Immature natural killer cell (primary cell): ENCODE data around the gene PDE11A. TPM values are rescaled to one million over a fixed set of nuclear protein-coding genes. Genes with fewer than 3 reads are reported as not detected.

Experiments used
- DNase-seq, 3 donors: peaks; one replicate each; pipeline ENCODE4 v3.0.0; 2022; ENCODE audit warnings: mixed read lengths in 1 of 3
- H3K27ac Mint-ChIP-seq, 6 donors: one replicate each; pipeline ENCODE4 v1.8.0; 2020; ENCODE audit warnings: mixed read lengths in 6 of 6, mild to moderate bottlenecking in 5 of 6, inconsistent platforms in 4 of 6, moderate library complexity in 3 of 6
- H3K27me3 Mint-ChIP-seq, 3 donors: one replicate each; pipeline ENCODE4 v1.8.0; 2020 to 2021; ENCODE audit warnings: low read depth in 3 of 3, mild to moderate bottlenecking in 3 of 3, mixed read lengths in 3 of 3, moderate library complexity in 3 of 3, inconsistent platforms in 1 of 3
- H3K36me3 Mint-ChIP-seq, 3 donors: one replicate each; pipeline ENCODE4 v1.8.0; 2020; ENCODE audit warnings: mixed read lengths in 3 of 3, inconsistent platforms in 2 of 3, mild to moderate bottlenecking in 2 of 3
- H3K4me1 Mint-ChIP-seq, 2 donors: one replicate each; pipeline ENCODE4 v1.8.0; 2020; ENCODE audit warnings: inconsistent platforms in 2 of 2, mild to moderate bottlenecking in 2 of 2, mixed read lengths in 2 of 2, moderate library complexity in 1 of 2
- H3K4me3 Mint-ChIP-seq, 5 donors: one replicate each; pipeline ENCODE4 v1.8.0; 2020; ENCODE audit warnings: mild to moderate bottlenecking in 5 of 5, mixed read lengths in 5 of 5, inconsistent platforms in 3 of 5, moderate library complexity in 3 of 5
- H3K9me3 Mint-ChIP-seq, 6 donors: one replicate each; pipeline ENCODE4 v1.8.0; 2020; ENCODE audit warnings: mild to moderate bottlenecking in 6 of 6, mixed read lengths in 6 of 6, inconsistent platforms in 4 of 6, moderate library complexity in 3 of 6
- polyA plus RNA-seq, 3 donors: library from polyadenylated mRNA; unstranded; fragments of 300-500 nt; fragmentation: Illumina TruSeq; gene quantifications; one replicate each; pipeline ENCODE4 v1.2.3, GENCODE V29; 2021

Gene PDE11A
- polyA plus RNA-seq, 3 donors from 2014 or later: not detected

DNA sequence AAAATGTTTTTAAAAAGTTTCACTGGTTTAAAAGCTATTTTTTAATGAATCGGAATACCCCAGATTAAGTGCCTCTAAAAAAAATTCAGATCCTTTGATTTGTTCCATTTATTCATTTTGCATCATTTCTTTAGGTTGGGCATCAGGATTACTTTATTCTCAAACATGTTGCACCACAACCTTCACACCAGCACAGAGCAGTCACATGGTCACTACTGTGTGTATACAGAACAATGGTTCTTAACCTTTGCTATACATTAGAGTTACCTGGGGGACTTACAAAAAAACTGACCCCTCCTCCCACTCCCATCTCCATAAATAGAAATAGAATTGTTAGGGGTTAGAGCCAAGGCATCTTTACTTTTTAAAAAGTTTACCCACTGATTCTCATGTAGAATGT is 461.8 kb downstream of the PDE11A start:
- Mint-ChIP-seq H3K4me3 (no peak overlapping the region), H3K4me1 (no peaks in the 10 kb centered on the region), H3K36me3 (no peaks in the 10 kb centered on the region), H3K27me3 (peaks cover 4 to 7% (median 6%) of the 10 kb centered on the region in 3 donors), H3K9me3 (no peaks in the 10 kb centered on the region), H3K27ac (no peak overlapping the region)
- DNase-seq: no peak

DNA sequence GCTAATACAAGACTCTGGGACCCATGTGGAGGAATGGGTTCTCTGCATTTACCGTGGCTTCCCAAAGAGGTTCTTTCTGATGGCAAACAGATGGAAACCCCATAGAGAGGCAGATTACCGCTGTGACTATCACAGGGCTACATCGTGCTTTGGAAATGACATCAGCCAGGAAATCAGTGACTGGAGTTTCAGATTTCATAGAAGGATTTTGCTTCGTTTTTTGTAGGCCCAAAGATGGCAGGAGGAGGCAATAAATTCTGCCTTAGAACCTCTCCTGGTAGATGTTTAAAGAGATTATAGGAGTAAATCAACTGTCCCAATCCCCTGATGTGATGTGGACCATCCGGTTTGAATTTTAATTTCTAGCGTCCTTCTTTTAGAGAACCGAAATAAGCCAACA is 465.9 kb downstream of the PDE11A start:
- Mint-ChIP-seq H3K27ac (no peak overlapping the region), H3K9me3 (no peaks in the 10 kb centered on the region), H3K36me3 (no peaks in the 10 kb centered on the region), H3K27me3 (peaks cover 0 to 6% (median 6%) of the 10 kb centered on the region in 3 donors), H3K4me1 (no peaks in the 10 kb centered on the region), H3K4me3 (no peak overlapping the region)
- DNase-seq: no peak

DNA sequence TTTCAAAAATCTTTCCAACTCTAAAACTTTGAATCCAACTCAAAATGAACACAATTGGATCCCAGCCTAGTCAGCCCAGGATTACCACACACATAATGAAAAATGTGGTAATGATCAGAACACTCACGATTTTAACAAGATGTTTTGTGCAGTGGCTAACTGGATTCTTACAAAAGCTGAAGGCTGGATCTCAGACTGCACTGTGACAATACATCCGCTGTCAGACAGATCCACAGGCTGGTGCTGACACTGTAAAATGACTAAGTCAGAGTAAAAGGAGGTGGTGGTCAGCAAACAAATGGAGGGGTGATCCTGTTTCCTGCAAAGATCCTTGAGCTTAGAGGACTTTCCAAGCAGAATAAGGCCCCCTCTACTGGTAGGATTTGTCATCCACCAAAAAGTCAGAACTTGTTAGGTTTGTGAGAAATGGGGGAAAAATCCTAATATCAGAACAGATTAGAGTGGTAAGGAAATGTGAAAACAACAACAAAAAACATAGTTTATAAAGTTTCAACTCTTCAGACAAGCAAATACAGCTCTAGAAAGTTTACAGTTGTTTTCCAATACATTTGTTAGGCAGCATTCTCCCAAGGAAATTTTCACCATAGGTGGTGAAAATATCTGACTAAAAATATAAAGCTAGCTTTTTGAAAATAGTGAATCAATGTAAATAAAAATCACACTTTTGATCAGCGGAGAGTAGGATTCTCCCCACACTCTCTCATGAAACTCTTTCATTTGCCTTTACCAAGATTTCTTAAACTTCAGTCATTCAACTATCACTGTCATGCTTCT is 468.1 kb downstream of the PDE11A start:
- Mint-ChIP-seq H3K4me3 (no peak overlapping the region), H3K9me3 (no peaks in the 10 kb centered on the region), H3K27me3 (peaks cover 0 to 6% (median 6%) of the 10 kb centered on the region in 3 donors), H3K27ac (no peak overlapping the region), H3K36me3 (no peaks in the 10 kb centered on the region), H3K4me1 (no peaks in the 10 kb centered on the region)
- DNase-seq: peak in 1 of 3 donors; percentile 3

DNA sequence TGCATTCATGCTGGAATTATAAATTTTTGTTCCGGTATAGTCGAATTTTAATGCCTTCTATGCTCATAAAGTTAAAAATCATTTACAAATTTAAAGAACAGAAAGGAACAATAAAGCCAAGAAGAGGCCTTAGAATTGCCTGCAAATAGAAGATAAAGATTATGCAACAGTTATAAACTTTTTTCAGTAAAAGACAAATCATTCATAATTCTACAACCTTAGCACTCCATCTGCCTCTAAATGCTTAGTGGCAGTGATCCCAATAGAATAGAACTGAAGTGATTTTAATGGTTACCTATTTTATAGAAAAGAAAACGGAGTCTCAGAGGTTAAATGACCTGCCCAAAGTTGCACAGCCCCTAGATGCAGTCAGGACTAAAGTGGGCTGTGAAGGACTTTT is 468.8 kb downstream of the PDE11A start:
- no peaks in the 10 kb centered on the region for H3K4me1 Mint-ChIP-seq
- H3K4me3 Mint-ChIP-seq: no peak overlapping the region
- H3K36me3 Mint-ChIP-seq: no peaks in the 10 kb centered on the region
- DNase-seq: no peak
- H3K27me3 Mint-ChIP-seq: peaks cover 0 to 9% (median 3%) of the 10 kb centered on the region in 3 donors
- no peaks in the 10 kb centered on the region for H3K9me3 Mint-ChIP-seq
- no peak overlapping the region for H3K27ac Mint-ChIP-seq

DNA sequence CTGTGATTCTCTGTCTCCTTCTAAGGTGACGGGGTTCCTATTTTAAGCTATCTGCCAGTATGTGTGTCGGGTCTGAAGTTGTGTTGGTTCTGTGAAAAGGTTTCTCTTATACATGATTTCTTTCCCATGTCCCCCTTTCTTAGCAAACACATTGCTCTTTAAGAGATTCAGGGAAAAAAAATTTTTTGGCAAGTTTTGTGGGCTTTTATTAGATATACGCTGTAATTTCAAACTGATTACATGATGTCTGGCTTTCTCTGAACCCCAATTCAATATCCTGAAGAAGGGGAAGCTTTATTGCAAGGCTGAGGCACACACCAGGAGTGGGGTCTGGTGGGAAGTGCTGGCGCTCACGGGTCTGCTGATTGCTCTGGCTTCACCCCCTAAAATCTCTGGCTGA is 469.4 kb downstream of the PDE11A start:
- Mint-ChIP-seq H3K4me1 (no peaks in the 10 kb centered on the region), H3K27me3 (peaks cover 0 to 14% (median 3%) of the 10 kb centered on the region in 3 donors), H3K36me3 (no peaks in the 10 kb centered on the region), H3K9me3 (no peaks in the 10 kb centered on the region), H3K27ac (no peak overlapping the region), H3K4me3 (no peak overlapping the region)
- no peak for DNase-seq

DNA sequence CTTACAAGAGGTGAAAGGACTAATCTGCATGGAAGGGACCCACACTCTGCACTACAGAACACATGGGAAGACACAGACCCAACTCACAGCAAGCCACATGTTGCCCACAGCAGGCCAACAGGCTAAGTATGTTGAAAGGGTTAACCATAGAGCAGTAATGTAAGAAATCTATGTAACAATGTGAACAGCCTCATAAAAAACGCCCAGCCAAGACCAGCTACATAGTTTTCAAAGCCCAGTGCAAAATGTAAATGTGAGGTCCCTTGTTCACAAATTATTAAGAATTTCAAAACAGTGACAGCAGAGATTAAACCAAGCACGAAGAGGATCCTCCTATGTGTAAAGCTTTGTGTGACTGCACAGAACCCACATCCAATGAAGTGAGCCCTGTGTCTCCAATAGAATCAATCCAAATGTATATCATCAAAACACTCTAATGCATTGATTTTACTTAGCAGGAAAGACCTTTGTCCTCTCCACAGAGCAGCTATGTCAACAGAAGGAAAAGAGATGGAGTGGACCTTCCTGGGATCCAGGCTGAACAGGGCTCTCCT is 469.9 kb downstream of the PDE11A start:
- Mint-ChIP-seq H3K27me3 (peaks cover 0 to 15% (median 3%) of the 10 kb centered on the region in 3 donors), H3K4me3 (no peak overlapping the region), H3K9me3 (no peaks in the 10 kb centered on the region), H3K36me3 (no peaks in the 10 kb centered on the region), H3K4me1 (no peaks in the 10 kb centered on the region), H3K27ac (no peak overlapping the region)
- DNase-seq: no peak

DNA sequence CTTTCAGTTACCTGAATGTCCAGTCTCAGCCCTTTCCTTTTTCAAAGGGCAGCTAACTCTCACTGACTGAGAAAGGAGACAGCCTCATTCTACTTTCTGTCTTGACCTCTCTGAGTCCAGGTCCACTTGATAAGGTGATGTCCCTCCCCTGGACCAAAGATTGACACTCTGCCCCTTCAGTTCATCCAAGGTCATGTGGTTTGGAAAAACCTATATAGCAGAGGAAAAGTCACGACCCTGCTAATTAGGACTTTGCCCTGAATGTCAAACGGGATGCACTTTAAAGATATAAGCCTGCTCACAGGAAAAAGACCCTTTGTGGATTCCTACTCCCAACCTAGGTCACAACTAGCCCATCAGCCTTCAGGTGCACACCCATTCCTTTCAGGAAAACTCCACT is 471.7 kb downstream of the PDE11A start:
- no peaks in the 10 kb centered on the region for H3K9me3 Mint-ChIP-seq
- no peak overlapping the region for H3K27ac Mint-ChIP-seq
- no peaks in the 10 kb centered on the region for H3K36me3 Mint-ChIP-seq
- DNase-seq: no peak
- H3K4me3 Mint-ChIP-seq: no peak overlapping the region
- H3K4me1 Mint-ChIP-seq: no peaks in the 10 kb centered on the region
- peaks cover 0 to 9% (median 3%) of the 10 kb centered on the region in 3 donors for H3K27me3 Mint-ChIP-seq

DNA sequence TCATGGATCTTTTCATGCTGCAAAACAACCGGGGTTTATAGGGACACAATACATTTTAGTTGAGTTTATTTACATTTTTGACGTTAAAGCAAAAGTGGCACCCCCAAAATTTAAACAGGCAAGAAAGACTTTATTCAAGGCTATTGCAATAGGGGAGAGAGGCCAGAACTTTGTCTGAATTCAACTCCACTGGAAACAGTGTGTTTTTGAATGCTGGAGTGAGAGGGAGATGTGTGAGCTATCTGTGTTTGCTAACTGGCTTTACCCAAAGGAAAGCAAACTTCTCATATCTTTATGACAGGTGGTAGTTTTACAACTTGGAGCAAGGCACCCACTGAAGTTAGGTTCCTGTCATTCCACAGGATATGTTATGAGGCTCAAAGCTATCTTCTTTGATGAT is 472.6 kb downstream of the PDE11A start:
- peaks cover 0 to 9% (median 3%) of the 10 kb centered on the region in 3 donors for H3K27me3 Mint-ChIP-seq
- no peaks in the 10 kb centered on the region for H3K9me3 Mint-ChIP-seq
- no peak overlapping the region for H3K4me3 Mint-ChIP-seq
- no peaks in the 10 kb centered on the region for H3K4me1 Mint-ChIP-seq
- no peaks in the 10 kb centered on the region for H3K36me3 Mint-ChIP-seq
- no peak overlapping the region for H3K27ac Mint-ChIP-seq
- DNase-seq: no peak

DNA sequence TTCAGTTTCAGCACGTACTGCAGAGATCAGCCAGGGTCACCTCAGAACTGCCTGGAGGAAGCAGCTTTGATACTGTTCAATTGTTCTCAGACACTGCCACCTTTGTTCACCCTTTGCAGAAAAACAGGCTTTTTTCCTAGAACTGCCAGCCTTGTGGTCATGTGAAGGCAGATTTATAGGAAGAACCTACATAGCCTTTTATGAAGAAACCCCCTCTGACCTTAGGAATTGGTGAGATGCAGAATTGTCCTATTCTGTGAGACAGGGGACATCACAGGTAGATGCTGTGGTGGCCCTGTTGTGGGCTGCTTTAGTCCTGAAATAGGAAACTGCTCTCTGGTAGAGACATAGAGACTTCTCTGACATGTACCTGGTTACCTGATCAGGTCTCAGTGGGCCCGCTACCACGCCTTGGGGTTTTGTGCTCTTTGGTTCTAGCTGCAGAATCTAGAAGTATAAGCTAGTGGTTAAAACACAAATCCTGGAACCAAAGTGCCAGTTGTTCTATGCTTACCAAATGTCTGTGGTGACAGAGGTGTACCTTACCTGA is 473.4 kb downstream of the PDE11A start:
- H3K9me3 Mint-ChIP-seq: no peaks in the 10 kb centered on the region
- H3K36me3 Mint-ChIP-seq: no peaks in the 10 kb centered on the region
- H3K27ac Mint-ChIP-seq: no peak overlapping the region
- no peak overlapping the region for H3K4me3 Mint-ChIP-seq
- no peaks in the 10 kb centered on the region for H3K4me1 Mint-ChIP-seq
- no peak for DNase-seq
- H3K27me3 Mint-ChIP-seq: peaks cover 0 to 11% (median 3%) of the 10 kb centered on the region in 3 donors

DNA sequence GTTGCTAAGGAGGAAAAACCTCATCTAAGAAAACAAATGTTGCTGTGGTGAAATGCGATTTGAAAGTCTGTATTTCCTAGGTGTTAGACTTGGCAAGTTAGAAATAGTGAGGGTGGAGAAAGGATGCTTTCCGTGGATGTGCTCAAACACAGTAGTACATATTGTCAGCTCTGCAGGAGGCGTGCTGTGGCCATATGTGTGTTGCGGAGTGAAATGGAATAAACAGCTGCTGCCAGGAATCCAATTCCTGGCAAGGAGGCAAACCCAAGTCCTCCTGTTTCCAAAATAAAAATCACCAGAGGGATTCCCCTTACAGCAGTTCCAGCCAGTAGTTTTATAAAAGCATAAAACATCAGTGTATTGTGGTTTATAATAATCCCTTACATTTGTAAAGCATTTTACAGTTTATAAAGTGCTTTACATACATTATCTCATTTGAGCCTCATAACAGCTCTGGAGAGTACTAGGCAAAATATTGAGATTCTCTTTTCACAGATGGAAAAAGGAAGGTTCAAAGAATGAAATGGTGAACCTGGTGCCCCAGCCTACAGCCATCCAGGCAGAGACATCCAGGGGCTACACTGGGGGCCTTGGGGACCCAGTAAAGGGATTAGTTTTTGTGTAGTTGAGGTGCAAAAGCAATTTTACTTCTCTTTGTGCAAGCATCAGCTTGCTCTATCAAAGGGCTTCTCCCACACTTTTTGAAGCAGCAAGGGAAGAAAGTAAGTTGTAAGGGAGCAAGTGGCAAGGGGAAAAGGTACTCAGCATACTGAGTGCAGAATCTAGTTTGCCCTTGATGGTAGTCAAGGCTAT is 474.0 kb downstream of the PDE11A start:
- no peak for DNase-seq
- H3K9me3 Mint-ChIP-seq: no peaks in the 10 kb centered on the region
- H3K27ac Mint-ChIP-seq: no peak overlapping the region
- no peaks in the 10 kb centered on the region for H3K36me3 Mint-ChIP-seq
- no peak overlapping the region for H3K4me3 Mint-ChIP-seq
- peaks cover 0 to 13% (median 3%) of the 10 kb centered on the region in 3 donors for H3K27me3 Mint-ChIP-seq
- H3K4me1 Mint-ChIP-seq: no peaks in the 10 kb centered on the region

DNA sequence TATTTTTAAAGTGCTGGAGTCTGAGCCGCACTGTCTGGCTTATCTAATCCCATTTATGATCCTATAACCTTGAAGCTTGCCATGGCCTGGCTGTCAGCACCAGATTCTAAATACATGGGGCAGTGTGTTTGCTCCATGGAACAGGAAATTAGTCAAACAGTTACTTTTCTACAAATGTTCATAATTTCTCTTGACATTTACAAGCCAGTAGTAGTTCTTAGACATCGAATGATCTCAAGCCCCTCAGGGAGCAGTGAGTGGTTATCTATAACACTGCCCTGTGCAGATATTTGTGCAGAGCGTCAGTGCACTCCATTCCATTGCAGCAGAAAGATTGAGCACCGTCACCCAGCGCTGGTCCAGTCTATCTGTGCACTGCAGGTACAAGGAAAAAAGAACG is 474.8 kb downstream of the PDE11A start:
- no peaks in the 10 kb centered on the region for H3K36me3 Mint-ChIP-seq
- H3K27ac Mint-ChIP-seq: no peak overlapping the region
- H3K4me3 Mint-ChIP-seq: no peak overlapping the region
- H3K27me3 Mint-ChIP-seq: peaks cover 0 to 13% (median 3%) of the 10 kb centered on the region in 3 donors
- no peak for DNase-seq
- no peaks in the 10 kb centered on the region for H3K9me3 Mint-ChIP-seq
- H3K4me1 Mint-ChIP-seq: no peaks in the 10 kb centered on the region

DNA sequence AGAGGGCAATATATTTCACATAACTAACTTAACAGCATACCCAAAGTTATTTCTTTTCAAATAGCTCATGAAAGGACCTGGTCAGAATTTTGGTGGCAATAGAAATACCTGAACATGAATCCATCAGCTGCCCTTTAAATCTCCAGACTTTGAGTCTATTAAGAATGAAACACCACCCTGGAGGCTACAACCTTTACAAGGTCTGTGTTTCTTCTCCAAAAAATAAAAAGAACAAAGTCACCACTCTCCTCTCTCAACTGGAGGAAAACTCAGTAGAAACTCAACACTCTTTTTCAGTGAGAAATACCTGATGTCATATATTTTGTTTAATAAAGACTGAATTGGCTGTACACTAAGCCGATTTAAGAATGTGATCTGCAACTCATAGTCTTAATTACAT is 475.7 kb downstream of the PDE11A start:
- no peak overlapping the region for H3K27ac Mint-ChIP-seq
- no peak overlapping the region for H3K4me3 Mint-ChIP-seq
- H3K4me1 Mint-ChIP-seq: no peaks in the 10 kb centered on the region
- no peaks in the 10 kb centered on the region for H3K9me3 Mint-ChIP-seq
- DNase-seq: no peak
- H3K27me3 Mint-ChIP-seq: peaks cover 0 to 13% (median 3%) of the 10 kb centered on the region in 3 donors
- no peaks in the 10 kb centered on the region for H3K36me3 Mint-ChIP-seq

DNA sequence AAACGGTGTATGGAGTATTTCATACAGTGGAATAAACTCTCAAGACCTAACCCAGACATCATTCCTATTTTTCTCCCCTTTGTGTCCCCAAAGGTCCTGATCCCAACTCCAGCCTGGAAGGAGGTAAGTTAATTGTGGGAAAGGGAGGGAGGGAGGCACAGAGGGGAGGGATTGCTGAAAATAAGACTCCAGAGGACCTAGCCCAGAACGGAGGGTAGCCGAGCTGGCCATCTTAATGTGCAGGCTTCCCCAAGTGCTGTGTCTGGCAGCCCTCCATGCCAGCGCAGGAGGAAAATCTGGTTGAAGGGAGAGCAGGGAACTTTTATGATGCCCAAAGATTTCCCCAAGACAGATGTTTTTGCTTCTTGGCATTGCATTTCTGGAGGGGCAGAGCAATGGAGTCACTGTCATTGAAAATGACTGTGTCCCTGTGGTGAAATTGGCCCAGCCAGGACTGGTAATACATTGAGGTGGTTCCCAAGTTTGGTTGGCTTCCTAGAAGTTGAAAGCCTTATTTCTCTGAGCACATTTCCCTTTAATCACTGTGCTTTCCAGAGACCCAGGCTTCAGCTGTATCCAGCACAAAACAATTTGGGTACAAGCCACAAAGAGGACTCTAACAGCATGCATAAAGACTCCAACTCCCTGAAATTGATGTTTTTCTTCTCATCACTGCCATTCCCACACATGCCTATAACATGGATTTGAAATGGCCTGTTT is 477.3 kb downstream of the PDE11A start:
- no peaks in the 10 kb centered on the region for H3K9me3 Mint-ChIP-seq
- H3K4me1 Mint-ChIP-seq: no peaks in the 10 kb centered on the region
- no peaks in the 10 kb centered on the region for H3K36me3 Mint-ChIP-seq
- DNase-seq: no peak
- H3K4me3 Mint-ChIP-seq: no peak overlapping the region
- H3K27ac Mint-ChIP-seq: no peak overlapping the region
- peaks cover 3 to 19% (median 4%) of the 10 kb centered on the region in 3 donors for H3K27me3 Mint-ChIP-seq
